Measurements from ENCODE around the gene TMEM200B.
A peak's percentile ranks its signal among the peaks of the same experiment; 100 is the strongest.

Gene TMEM200B

DNA sequence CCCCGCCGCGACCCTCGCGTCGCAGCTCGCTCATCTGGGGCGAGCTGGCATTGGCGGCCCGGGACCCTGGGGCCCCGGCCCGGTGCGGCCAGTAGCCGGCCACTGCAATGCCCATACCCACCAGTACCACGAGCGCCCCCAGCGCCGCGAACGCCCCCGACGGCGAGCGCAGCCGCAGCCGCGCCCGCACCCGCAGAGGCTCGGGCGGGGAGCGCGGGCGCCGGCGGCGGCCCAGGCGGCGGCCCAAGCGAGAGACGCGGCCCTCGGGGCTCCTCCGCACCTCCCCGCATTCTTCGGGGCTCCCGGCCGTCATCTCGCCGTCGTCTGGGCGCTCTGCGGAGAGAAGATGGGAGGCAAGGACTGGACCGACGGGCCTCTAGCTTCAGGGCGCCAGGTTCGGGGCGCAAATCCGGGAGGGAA lies 2.2 kb downstream of the TMEM200B start:
- H3K27me3 ChIP-seq (ENCODE audit: insufficient read depth, poor library complexity, severe bottlenecking), result peaks cover 45% of the 10 kb centered on the region
- no peak overlapping the region for H3K4me3 ChIP-seq (replicated peaks; ENCODE audit: insufficient read depth, low read length)
- TF ChIP-seq SPI1 (IDR thresholded peaks at IDR 0.05; ENCODE audit: borderline replicate concordance, low read depth) (no peak), GABPA (IDR thresholded peaks at IDR 0.05; ENCODE audit: low read depth) (no peak), CTCF (IDR thresholded peaks at IDR 0.05; ENCODE audit: insufficient read depth, low read length) (no peak)
- DNase-seq (ENCODE audit: low read depth in 1 of 2, low spot score in 1 of 2), result no peak
- no peak overlapping the region for H3K27ac ChIP-seq (replicated peaks)

DNA sequence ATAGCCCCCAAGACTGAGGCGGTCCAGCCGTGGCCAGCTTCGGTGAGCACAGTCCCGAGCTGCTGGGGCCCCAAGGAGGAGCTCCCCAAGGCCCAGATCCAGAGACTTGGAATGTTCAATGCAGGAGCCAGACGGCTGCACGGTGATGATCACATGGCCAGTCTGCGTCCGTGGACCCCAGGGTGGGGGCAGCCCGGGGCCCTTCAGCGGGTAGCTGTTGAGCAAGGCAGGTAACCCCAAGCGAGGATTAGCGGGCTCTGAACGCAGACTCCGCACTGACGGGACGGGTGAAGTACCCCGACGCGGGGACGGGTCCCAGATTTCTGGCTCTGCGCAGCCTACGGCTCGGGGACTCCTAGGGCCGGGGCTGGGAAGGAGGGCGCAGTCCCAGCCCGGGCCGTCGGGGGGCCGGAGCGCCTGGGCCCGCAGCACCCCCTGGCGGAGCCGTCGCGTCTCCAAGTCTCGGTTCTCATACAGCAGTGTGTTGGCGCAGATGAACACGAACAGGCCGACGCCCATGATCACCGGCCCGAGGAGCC lies 2.7 kb downstream of the TMEM200B start:
- peak; percentile 24; the same call in 1 of the 2 replicates for TF ChIP-seq POLR2AphosphoS5 (IDR thresholded peaks at IDR 0.05; ENCODE audit: low read depth)
- TF ChIP-seq SPI1 (IDR thresholded peaks at IDR 0.05; ENCODE audit: borderline replicate concordance, low read depth), result no peak
- no peak for TF ChIP-seq REST (IDR thresholded peaks at IDR 0.05; ENCODE audit: insufficient replicate concordance, low read depth)
- peak; percentile 45 for TF ChIP-seq CTCF (IDR thresholded peaks at IDR 0.05; ENCODE audit: insufficient read depth, low read length)
- no peak for TF ChIP-seq GABPA (IDR thresholded peaks at IDR 0.05; ENCODE audit: low read depth)
- H3K27me3 ChIP-seq (ENCODE audit: insufficient read depth, poor library complexity, severe bottlenecking), result peaks cover 40% of the 10 kb centered on the region
- no peak overlapping the region for H3K27ac ChIP-seq (replicated peaks)
- peak in 1 of 2 experiments; percentile 59 for DNase-seq (ENCODE audit: low read depth in 1 of 2, low spot score in 1 of 2)
- no peak overlapping the region for H3K4me3 ChIP-seq (replicated peaks; ENCODE audit: insufficient read depth, low read length)

DNA sequence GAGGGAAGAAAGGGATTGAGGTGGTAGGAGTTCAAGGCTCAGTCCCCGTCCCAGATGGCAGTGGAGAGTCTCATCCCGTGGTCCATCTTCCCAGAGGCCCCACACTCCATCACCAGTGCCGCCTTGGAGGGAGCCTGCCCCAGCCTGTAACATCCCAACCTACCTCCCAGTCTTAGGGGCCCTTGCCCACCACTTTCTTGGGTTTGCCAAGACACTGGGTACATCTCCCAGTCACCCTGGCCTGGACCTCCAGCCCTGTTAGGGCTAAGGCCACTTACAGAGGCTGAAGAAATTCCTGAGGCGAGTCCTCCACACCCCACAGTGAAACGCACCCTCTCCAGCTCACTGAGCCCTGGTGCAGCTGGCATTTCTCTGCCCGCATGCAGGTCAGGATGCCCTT lies 3.3 kb downstream of the TMEM200B start:
- H3K27me3 ChIP-seq (ENCODE audit: insufficient read depth, poor library complexity, severe bottlenecking), result peaks cover 37% of the 10 kb centered on the region
- H3K4me3 ChIP-seq (replicated peaks; ENCODE audit: insufficient read depth, low read length), result no peak overlapping the region
- no peak for DNase-seq (ENCODE audit: low read depth in 1 of 2, low spot score in 1 of 2)
- H3K27ac ChIP-seq (replicated peaks), result no peak overlapping the region
- TF ChIP-seq POLR2AphosphoS5 (IDR thresholded peaks at IDR 0.05; ENCODE audit: low read depth), result no peak
- TF ChIP-seq GABPA (IDR thresholded peaks at IDR 0.05; ENCODE audit: low read depth), result no peak
- TF ChIP-seq CTCF (IDR thresholded peaks at IDR 0.05; ENCODE audit: insufficient read depth, low read length), result no peak

- no peak overlapping the region for H3K27ac ChIP-seq (replicated peaks)
- TF ChIP-seq CTCF (IDR thresholded peaks at IDR 0.05; ENCODE audit: insufficient read depth, low read length), result no peak
- TF ChIP-seq POLR2AphosphoS5 (IDR thresholded peaks at IDR 0.05; ENCODE audit: low read depth), result no peak
- TF ChIP-seq SPI1 (IDR thresholded peaks at IDR 0.05; ENCODE audit: borderline replicate concordance, low read depth), result no peak
- no peak for TF ChIP-seq GABPA (IDR thresholded peaks at IDR 0.05; ENCODE audit: low read depth)
- no peak for TF ChIP-seq REST (IDR thresholded peaks at IDR 0.05; ENCODE audit: insufficient replicate concordance, low read depth)
- H3K27me3 ChIP-seq (ENCODE audit: insufficient read depth, poor library complexity, severe bottlenecking), result peaks cover 28% of the 10 kb centered on the region
- H3K4me3 ChIP-seq (replicated peaks; ENCODE audit: insufficient read depth, low read length), result no peak overlapping the region
- no peak for DNase-seq (ENCODE audit: low read depth in 1 of 2, low spot score in 1 of 2)
Measured at GRCh38 chr1:29119121-29119929, 4.4 kb downstream of the TMEM200B start.

Data from HL-60 (cell line).